GM19328 (cell line): Measurements from ENCODE around the gene TANGO2.

ENCODE experiments used
- ATAC-seq: cut with Tn5 transposase; IDR thresholded peaks from one replicate; pipeline ENCODE4 v1.9.1; 2021; ENCODE audit warnings: mild to moderate bottlenecking, moderate library complexity; ENCODE audit not compliant: unreplicated experiment

The TANGO2 gene

DNA sequence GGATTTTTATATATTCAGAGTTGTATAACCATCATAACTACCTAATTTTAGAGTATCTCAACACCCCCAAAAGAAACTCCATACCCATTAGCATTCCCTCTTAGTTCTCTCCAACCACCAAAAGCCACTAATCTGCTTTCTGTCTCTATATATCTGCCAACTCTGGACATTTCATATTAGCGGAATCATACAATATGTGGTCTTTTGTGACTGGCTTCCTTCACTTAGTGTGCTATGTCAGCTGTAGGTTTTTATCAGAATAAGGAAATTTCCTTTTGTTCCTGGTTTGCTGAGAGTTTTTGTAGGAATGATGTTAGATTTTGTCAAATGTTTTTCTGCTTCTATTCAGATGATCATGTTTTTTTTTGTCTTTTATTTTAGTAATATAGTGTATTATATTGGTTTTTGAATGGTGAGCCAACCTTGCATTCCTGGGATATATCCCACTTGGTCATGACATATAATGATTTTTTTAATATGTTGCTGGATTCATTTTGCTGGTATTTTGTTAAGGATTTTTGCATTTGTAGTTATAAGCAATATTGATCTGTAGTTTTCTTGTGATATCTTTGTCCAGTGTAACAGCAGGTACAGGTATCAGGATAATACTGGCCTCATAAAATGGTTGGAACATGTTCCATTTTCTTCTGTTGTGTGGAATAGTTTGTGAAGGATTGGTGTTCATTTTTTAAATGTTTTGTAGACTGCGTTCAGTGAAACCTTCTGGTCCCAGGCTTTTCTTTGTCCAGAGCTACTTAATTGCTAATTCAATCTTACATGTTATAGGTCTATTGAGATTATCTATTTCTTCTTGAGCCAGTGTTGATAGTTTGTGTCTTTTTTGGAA lies 75.9 kb downstream of the TANGO2 start:
- ATAC-seq: no peak

DNA sequence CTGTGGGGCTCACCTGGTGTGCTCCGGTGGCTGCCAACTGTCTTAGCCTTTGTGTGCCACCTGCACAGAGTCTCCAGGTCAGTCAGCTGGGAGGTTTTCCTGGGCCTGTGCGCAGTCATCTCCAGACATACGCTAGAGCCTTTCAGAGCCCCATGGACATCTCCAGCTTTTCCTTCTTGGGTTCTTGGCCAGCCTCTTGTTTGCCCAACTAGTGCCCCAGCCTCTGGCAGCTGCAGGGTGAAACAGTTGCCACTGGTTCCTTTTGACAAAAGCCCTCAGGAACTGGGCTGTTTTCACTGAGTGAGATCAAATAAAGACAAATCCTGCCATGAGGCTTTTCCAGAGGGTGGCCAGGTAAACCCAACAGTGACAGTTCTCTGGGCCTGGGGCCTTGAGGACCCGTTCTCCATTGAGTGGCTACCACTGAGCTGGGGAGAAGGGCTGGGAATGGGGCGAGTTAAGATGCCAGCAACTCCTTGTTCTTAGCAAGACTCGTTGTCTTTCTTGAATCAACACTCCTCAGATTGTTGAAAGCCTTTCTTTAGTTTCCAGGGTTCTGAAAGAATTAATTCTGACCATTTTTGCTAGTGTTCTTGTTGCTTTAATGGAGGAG lies 78.3 kb downstream of the TANGO2 start:
- ATAC-seq: no peak

DNA sequence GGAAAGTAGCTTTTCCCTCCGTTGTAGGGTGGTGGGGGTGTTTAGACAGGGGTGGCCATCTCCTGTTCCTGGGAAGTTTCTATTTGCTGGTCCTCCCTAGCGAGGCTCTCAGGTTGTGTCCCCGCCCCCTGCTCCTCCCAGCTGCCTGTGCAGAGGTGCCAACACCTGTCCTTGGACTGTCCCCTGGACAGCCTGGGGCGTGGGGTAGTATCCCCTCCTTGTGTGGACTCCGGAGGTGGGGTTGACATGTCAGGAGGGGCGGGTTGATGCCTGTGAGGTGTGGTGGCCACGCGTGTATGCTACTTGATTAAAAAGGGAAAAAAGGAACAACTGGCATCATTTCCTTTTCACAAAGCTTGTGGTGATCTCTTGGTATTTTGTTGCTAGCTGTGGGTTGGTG lies 80.7 kb downstream of the TANGO2 start:
- no peak for ATAC-seq

DNA sequence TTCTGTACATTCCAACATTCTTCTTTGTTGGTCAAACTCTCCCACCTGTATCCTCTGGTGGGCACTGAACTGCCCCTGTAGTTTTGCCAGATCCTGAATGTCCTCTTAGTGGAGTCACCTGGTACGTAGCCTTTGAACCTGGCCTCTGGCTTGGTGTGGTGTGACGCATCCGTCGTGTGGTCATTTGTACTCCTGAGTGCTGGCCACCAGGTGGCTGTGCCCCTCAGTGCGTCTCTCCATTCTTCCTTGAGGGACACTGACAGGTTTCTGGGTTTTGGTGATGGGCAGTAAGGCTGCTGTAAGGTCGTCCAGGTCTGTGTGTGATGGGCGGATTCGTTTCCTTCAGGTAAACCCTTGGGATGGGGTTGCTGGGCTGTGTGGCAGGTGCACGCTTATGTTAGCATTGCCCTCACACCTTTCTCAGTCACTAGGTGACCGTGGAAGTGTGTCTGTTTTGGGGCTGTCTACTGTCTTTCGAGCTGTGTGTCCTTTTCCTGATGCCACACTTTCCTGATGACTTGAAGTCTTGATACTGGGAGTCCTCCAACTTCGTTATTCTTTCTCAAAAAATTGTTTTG lies 81.4 kb downstream of the TANGO2 start:
- no peak for ATAC-seq

DNA sequence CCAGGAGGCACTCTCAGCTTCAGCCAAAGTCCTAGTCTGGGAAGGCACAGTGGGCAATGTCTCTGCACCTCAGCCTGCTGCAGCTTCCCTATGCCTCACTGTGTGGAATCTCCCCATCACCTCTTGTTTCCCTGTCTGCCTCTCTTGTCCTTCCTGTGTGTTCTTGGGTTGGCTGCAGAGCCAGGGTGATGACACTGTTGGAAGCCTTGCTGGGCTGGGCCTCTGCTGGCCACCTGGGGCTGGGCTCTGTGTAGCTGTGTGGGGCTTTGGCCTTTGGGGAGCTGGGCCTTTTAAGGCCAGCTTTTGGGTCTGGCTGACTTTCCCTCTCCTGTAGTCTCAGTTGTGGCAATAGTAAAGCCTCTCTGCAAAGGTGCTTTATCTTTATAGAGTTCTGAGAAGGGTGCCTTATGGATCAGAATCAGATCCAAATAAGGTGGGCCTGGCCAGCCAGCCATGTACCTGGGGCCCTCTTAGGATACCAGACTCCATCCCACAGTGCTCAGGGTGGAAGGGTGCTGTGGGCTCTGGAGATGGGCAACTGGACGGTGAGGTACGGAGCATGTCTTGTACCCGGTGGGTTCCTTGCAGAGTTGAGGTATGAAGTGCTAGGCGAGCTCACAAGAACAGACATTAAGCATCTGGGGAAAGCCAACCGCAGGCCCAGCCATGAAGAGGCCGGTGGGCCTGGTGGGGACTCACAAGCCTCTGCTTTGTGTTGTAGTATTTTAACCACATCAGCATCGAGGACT lies 84.7 kb downstream of the TANGO2 start:
- no peak for ATAC-seq

DNA sequence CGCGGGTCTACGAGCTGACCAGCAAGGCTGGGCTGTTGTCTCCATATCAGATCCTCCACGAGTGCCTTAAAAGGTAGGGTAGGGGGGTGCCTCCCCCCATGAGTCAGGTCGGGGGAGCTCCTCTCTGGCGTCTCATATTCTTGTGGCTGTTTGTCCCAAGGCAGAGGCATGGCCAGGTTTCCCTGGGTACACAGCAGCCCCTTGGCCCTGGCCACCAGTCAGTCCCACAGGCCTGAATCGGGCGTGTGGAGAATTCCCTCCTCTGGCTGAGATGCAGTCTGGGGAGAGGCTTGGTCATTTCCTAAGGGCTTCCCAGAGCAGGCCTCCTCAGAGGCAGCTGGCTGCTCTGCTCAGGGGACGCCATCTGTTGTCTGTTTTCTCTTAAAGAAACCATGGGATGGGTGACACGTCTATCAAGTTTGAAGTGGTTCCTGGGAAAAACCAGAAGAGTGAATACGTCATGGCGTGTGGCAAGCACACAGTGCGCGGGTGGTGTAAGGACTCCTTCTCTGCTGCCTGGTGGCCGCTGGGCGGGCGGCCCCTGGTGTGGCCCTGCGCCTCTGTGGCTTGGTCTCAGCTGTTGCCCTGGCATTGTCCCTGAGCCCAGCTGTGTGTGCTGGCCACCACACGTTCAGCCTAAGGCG lies 85.4 kb downstream of the TANGO2 start:
- no peak for ATAC-seq

DNA sequence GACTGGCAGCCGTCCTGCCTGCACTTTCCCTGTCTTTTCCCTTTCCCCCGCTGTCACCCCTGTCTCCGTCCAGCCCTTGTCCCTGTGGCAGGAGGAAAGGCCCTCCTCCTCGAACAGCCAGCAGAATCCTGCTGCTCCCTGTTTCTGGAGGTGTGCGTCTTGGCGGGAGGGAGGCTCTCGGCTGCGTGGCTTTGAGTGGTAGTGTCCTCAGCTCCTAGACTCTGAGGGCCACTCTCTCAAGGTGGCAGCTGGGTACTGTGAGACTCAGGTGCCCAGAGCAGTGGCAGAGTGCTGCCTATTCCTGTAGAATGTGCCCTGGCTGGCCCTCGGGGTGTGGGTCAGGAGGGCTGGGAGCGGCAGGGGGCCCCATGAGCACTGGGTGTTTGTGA lies 85.9 kb downstream of the TANGO2 start:
- ATAC-seq: no peak

DNA sequence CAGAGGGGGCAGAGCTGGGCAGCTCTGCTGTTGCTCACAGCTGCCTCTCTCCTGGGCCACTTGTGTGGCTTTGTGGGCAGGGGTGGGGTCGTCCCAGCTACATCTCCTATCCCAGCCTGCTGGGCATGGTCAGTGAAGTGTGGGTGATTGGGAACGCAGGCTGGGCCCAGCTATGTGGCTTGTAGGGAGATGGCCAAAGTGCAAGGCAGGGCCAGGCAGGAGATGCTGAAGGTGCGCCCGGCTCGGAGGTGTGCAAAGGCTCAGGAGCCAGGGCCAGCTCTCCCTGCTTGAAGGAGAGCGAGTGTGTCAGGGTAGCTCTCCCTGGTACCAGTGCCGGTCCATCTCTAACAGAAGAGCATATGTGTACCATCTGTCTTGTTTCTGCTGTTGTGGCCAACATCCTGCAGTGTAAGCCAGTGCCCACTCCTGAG lies 86.6 kb downstream of the TANGO2 start:
- ATAC-seq: no peak

DNA sequence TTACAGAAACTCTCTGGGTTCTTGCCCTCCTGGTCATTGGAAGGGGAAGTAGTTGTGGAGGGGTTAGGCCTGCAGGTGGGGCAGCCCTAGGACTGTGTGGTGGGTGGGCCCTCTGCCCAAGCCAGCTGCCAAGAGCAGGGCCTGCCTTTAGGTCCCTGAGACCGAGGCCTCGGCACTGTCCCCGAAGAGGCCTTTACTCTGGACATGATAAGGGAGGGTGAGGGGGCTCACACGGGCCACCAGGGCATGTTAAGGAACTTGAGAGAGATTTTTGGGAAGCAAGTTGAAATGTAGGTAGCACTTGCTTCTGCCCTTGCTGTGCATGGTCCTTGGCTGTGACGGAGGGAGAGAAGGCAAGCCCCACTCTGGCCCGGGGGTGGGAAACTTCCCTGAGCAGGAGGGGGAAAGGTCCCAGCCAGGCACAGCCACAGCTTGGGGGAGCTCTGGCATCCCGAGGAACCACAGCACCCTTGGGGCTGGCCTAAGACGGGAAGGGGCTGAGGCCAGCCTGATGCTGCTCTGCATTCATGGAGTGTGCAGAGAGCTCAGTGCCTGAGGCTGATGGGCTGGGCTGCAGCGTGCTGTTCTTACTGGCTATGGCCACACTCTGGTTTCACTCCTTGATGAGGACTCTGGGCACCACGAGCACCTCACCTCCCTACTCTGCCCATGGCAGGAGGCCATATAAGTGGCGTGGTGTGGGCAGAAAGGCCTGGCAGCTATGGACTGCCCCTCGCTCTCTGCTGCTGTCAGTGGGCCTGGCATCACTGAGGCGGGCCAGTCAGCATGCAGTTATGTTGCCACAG lies 87.2 kb downstream of the TANGO2 start:
- ATAC-seq: no peak

DNA sequence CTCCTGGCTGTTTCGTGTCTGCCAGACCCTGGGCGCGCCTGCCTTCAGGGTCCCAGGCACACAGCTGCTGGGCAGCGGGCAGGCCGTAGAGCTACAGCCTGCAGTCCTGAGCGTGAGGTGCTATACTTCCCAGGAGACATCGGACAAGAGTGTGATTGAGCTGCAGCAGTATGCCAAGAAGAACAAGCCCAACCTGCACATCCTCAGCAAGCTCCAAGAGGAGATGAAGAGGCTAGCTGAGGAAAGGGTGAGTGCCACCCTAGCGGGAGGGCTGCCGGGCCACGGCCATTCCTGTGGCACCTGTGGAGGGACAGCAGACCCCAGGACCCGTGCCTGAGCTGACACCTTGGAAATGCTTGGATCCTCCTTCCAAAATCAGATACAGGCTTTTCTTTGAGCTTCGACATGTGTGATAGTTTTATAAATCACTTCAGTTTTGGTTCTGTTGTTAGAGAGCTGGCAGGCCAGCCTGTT lies 87.9 kb downstream of the TANGO2 start:
- no peak for ATAC-seq

DNA sequence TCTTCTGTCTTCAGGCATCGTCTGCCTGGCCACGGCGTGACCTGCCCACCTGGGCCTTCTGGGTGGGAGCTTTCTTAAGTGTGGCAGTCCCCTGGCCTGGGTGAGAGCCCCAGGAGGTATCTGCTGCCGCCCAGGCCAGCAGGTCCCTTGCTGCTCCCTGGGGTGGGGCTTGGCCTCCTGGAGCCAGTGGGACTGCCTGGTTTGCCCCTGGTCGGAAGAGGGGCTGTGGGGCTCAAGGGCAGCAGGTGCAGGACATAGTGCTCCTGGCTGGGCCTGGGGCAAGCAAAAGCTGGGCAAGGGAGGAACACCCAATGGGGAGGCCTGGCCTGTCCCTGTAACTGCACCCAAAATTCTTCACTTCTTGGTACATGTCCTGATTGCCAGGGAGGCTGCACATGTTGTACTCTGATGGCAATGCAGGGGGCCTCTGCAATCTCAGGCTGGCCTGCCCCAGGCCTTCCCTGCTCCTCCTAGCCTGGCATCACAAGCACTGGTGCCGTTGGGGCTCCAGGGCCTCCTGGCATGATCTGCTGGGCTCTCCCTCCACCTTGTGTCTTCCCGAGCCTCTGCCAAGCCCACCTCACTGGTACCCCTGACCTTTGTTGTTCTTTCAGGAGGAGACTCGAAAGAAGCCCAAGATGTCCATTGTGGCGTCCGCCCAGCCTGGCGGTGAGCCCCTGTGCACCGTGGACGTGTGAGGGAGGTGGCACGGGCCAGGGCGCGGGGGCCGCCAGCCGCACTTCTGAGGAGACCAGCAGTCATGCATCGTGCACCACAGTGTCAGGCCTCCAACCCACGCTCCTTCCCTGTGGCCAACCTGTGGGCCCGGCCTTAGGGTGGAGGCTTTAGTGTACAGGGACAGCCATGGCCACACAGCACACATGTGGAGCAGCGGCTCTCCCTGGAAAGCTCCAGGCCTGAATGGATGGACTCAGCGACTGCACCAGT lies 88.8 kb downstream of the TANGO2 start:
- ATAC-seq: no peak

DNA sequence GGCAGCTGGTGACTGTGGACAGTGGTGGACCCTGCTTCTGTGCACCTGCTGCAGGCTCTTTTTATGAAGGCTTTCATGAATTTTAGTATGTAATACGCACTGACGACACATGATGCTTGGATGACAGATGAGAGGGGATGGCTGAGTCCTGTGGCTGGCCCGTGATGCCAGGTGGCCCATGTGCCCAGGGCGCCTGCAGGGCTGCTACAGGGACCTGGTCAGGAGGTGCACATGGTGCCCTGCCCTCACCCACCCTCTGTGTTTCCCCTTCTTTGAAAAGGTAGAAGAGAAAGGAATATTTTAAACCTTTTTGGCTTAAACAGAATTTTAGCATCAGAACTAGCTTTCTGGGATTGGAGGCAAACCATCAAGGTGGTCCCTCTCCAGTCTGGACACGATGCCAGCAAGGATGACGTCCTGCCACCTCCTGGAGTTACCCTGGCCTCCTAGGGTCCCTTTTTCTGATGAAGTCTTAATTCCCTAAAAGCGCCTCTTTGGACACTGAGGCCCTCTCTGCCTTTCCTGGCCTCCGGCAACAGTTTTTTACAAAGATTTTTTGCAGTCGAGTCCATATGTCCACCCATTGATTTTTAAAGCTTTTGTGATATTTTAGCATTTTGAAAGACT lies 89.6 kb downstream of the TANGO2 start:
- ATAC-seq: no peak

DNA sequence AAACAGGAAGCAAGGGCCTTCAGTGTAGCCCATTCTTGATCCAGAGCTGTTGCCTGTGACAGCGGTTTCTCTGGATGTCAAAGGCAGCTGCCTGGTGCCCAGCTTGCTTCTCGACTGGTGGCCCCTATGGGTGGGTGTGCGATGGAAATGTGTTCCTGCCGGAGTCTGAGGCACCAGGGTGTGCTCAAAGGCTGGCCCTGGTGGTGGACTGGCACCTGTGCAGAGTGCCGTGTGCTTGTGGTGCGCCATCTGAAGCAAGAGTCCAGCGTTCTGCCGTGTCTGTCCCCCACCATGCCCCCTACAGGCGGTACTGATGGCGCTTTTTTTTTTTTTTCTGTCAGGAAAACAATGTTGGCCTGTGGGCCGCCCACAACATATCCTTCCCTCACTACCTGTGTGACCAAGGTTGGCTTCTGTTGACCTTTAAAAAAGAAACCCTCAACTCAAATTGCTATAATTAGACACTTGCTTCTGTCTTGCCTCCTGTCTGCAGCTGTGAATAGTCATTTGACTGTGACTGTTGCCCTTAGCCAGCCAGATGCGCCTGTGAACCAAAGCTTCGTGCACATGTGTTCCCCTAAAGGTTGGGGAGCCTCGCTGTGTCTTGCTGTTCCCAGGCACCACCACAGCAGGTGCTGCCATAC lies 90.3 kb downstream of the TANGO2 start:
- no peak for ATAC-seq

DNA sequence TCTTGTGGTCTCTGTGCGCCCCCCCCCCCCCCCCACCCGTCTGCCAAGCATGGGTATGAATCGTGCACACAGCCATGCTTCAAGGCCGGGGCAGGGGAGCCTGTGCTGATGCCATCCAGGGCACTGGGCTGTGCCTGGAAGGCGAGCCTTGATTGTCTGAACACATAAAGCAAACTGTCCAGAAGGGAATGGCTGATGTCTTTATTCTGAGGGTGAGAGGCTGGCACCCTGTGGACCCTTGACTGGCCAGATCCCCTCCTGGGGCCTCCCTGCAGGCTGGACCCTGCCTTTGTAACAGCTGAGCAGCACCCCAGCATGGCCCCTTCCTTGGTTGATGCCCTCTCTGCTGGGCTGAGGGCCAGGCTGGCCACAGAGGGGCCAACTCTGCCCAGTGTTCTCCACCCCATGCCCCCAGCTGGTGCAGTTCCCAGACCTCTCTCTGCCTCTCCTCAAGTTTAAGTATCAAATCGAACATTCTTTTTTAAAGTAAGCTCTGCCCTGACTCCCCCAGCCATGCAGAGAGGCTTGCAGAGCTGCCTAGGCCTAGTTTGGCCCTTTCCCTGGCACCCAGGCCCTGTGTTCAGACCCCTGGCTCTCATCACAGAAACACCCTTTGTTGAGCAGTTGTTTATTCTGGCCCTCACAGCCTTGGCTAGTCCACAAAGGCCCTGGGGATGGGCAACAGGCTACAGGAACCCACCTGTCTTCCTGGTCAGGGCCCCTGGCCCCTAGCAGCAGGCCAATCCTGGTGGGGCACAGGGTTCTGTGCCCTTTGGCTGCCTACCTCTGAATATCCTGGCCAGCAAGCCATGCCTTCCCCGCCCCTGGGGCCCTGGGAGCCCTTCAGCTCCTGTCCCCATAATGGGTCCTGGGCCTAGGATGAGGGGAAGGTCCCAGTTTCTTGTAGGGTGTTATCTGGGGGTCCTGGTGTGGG lies 91.0 kb downstream of the TANGO2 start:
- ATAC-seq: no peak

DNA sequence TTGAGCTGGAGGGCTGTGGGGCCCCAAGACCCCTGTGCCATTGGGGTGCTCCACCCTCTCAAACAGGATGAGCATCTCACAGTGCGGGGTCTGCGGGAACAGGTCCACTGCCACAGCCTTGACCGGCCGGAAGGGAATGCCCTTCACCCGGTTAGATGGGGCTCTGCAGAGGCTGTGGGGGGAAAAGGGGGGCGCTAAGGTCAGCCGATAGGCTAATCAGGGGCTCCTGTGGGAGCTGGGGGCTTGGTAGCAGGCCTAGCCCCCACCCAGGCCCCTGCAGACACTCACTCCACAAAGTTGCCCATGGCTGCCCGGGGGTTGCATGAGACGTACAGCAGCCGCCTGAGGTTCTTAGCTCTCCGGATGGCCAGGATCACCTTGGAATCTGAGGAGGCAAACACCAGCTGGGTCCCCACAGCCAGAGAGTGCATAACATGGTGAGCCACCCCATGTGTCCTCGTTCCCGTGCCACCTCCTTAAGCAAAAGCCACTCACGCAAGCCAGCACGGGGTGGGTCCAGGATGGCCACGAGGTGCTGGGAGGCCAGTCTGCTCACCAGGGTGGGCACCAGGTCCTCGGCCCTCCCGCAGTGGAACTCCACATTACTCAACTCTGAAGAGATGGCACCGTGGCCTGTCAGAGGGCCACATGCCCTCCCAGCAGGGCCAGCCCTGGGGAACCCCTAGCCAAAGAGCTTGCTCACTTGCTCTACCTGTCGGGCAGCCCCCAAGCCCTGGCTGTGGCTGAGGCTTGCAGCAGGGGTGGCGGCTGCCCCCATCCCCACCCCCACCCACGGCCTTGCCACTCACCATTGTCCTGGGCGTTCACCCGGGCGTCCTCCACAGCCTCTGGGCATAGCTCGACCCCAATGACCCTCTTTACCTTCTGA lies 92.0 kb downstream of the TANGO2 start:
- no peak for ATAC-seq
